ENCODE measurements around the gene ABCC12. TPM values are rescaled to one million over a fixed set of nuclear protein-coding genes. Genes with fewer than 3 reads are reported as not detected.

The ABCC12 gene
- total and polyA plus RNA-seq, 4 donors: 0.11 to 0.40 (median 0.30) TPM

DNA sequence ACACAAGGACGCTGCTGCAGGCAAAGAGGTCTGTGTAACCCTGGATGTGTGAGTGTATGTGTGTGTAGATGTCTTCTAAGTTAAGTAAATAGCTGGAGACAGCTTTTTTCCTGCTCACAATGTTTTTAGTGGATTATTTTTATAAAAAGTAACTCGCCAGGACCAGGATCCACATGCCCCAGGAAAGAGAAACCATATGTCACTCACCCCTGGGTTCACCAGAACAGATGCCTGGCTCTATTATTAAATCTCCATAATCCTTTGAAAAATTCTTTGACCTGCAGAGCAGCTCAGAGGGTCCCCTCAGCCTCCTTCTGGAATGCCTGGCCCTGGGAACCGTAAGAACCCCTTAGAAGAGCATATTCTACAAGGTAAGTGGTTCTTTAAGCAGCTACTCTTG, 18.0 kb downstream of the ABCC12 start:
- whole genome bisulfite sequencing (ENCODE audit: insufficient coverage): 80% methylated on average over 1 of the region's 3 CpGs
- H3K27me3 ChIP-seq (ENCODE audit: control insufficient read depth, insufficient read depth, low read length): no peaks in the 10 kb centered on the region

DNA sequence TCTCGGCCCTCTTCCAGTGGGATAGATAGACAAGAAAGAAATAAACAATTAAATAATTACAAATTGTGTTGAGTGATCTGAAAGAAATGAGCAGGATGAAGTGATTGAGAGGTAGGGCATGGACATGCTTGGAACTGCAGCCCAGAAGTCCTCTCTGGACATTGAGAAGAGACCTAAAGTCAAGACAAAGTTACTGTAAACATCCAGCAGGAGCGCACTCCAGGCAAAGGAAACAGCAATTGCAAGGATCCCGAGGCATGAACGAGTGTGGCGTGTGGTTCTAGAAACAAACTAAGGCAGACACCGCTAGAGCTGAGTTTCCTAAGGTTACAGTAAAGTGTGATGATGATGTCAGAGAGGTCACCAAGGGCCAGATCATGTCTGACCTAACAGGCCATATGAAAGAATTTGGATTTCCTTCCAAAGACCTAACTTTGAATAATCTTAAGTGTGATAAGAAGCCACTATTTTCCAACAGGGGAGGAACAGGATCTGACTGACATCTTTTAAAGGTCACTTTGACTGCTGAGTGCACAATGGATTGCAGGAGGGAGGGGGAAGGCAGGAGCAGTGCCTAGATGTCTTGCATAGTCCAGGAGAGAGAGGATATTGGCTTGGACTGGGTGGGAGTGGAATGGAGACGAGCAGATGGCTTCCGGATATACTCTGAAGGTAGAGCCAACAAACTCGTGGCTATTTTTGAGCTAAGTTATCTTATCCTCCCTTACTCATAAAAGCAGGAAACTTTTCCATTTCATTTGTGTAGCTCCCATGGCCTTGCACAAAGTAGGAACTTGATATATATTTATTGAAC, 19.0 kb downstream of the ABCC12 start:
- DNase-seq (ENCODE audit: low read depth in 4 of 6, low spot score in 6 of 6): peak in 1 of 6 donors; percentile 47
- Histone ChIP-seq H3K36me3 (ENCODE audit: control insufficient read depth, insufficient read depth, low read length) (no peaks in the 10 kb centered on the region), H3K9me3 (ENCODE audit: control insufficient read depth, insufficient read depth, low read length) (no peaks in the 10 kb centered on the region), H3K27me3 (ENCODE audit: control insufficient read depth, insufficient read depth, low read length) (no peaks in the 10 kb centered on the region), H3K27ac (ENCODE audit: low read depth, low read length) (no peak overlapping the region), H3K4me1 (ENCODE audit: control insufficient read depth, insufficient read depth, low read length) (peaks cover 4% of the 10 kb centered on the region), H3K4me3 (ENCODE audit: low read depth, low read length) (no peak overlapping the region)
- 90% methylated on average over 2 of the region's 9 CpGs for whole genome bisulfite sequencing (ENCODE audit: insufficient coverage)

More for the DNA sequence above, 18.0 kb downstream of the ABCC12 start:
- H3K27ac ChIP-seq (ENCODE audit: low read depth, low read length): no peak overlapping the region
- H3K4me1 ChIP-seq (ENCODE audit: control insufficient read depth, insufficient read depth, low read length): peaks cover 4% of the 10 kb centered on the region
- no peak overlapping the region for H3K4me3 ChIP-seq (ENCODE audit: low read depth, low read length)
- H3K36me3 ChIP-seq (ENCODE audit: control insufficient read depth, insufficient read depth, low read length): no peaks in the 10 kb centered on the region
- DNase-seq (ENCODE audit: low read depth in 4 of 6, low spot score in 6 of 6): no peak
- H3K9me3 ChIP-seq (ENCODE audit: control insufficient read depth, insufficient read depth, low read length): no peaks in the 10 kb centered on the region

DNA sequence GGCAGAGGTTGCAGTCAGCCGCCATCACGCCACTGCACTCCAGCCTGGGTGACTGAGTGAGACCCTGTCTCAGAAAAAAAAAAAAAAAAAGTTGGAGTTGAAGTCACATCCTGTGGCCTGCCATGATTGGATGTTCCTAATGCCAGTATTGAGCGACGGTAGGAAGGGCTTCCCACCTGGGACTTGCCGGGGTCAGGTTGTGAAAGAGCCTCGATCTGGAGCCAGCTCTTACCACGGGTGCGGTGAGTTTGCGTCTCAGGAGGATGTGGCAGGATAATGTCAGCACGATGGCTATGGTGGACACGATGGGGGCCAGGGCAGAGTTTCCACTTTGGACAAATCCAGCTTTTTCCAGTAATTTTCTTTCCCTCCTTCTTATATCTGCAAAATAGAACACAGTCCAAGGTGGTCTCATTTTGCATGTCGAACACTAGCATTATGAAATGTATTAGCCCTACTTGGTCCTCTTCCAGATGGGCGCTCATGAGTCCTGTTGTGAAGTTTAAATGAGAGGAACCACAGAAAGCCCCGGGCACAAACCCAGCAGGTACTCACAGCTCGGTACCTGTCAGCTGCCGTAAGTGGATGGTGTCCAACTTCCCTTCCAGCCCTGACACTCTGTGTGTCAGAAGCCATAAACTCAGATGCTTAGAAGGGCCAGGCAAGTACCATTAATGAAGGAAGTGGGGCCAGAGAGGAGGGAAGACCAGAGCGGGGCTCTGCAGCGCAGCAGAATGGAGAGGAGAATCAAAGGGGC, 22.2 kb downstream of the ABCC12 start:
- 92% methylated on average over 17 of the region's 18 CpGs for WGBS (ENCODE audit: insufficient coverage)
- H3K27ac ChIP-seq (ENCODE audit: low read depth, low read length): no peak overlapping the region
- no peaks in the 10 kb centered on the region for H3K36me3 ChIP-seq (ENCODE audit: control insufficient read depth, insufficient read depth, low read length)
- H3K27me3 ChIP-seq (ENCODE audit: control insufficient read depth, insufficient read depth, low read length): no peaks in the 10 kb centered on the region
- H3K4me1 ChIP-seq (ENCODE audit: control insufficient read depth, insufficient read depth, low read length): no peaks in the 10 kb centered on the region
- H3K4me3 ChIP-seq (ENCODE audit: low read depth, low read length): no peak overlapping the region
- no peaks in the 10 kb centered on the region for H3K9me3 ChIP-seq (ENCODE audit: control insufficient read depth, insufficient read depth, low read length)
- no peak for DNase-seq (ENCODE audit: low read depth in 4 of 6, low spot score in 6 of 6)

DNA sequence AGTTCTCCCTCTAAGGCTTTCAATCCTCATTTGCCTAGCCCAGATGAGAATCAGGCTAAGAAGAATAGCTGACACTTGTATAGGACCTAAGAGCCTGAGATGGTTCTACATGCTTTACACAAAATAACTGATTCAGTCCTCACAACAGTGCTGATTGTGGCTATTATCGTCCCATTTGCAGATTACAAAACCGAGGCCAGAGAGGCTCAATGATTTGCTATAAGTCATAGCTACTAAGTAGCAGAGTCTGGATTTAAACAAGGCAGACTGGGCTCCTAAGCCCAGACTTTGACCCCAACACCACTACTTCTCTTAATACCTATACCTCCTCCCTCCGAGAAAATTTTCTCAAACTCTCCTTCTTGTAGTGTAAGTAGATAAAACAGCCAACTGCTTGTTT, 23.1 kb downstream of the ABCC12 start:
- DNase-seq (ENCODE audit: low read depth in 4 of 6, low spot score in 6 of 6): no peak
- 92% methylated on average over 2 of the region's 3 CpGs for WGBS (ENCODE audit: insufficient coverage)
- H3K4me3 ChIP-seq (ENCODE audit: low read depth, low read length): no peak overlapping the region
- no peaks in the 10 kb centered on the region for H3K27me3 ChIP-seq (ENCODE audit: control insufficient read depth, insufficient read depth, low read length)
- H3K9me3 ChIP-seq (ENCODE audit: control insufficient read depth, insufficient read depth, low read length): no peaks in the 10 kb centered on the region
- no peaks in the 10 kb centered on the region for H3K36me3 ChIP-seq (ENCODE audit: control insufficient read depth, insufficient read depth, low read length)
- H3K27ac ChIP-seq (ENCODE audit: low read depth, low read length): no peak overlapping the region
- H3K4me1 ChIP-seq (ENCODE audit: control insufficient read depth, insufficient read depth, low read length): no peaks in the 10 kb centered on the region

DNA sequence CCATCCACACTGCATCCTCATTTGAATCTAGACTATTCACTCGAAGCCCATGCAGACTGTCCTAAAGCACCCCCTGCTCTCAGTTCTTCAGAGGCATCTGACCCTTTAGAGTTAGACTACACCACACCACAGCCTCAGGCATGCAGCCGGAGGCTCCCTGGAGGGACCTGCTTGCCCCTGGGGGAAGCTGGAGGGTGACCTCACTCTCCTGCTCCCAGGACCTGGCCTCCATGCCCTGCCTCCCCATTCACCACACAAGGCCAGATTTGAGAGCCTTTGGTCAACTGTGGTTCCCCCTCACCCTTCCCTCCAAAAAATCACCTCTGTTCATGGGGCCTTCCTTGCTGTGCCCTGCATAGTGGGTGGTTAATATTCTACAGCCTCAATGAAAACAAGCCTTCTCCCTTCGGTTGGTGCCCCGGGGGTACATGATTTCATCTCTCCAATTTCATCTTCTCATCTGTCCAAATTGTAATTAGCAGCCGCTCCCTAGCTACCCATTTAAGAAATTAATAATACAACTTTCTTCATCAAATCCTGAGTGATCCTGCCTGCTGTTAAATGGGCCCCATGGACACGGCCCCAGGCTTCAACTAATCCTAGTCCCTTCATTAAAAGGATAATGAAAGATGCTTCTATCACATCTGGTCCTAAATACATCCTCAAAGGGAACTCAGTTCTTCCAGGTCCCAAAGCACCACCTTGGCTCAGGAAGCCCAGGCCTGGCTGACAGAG, 24.4 kb downstream of the ABCC12 start:
- Histone ChIP-seq H3K4me1 (ENCODE audit: control insufficient read depth, insufficient read depth, low read length) (peaks cover 9% of the 10 kb centered on the region), H3K4me3 (ENCODE audit: low read depth, low read length) (no peak overlapping the region), H3K27me3 (ENCODE audit: control insufficient read depth, insufficient read depth, low read length) (no peaks in the 10 kb centered on the region), H3K36me3 (ENCODE audit: control insufficient read depth, insufficient read depth, low read length) (no peaks in the 10 kb centered on the region), H3K27ac (ENCODE audit: low read depth, low read length) (no peak overlapping the region), H3K9me3 (ENCODE audit: control insufficient read depth, insufficient read depth, low read length) (no peaks in the 10 kb centered on the region)
- 73% methylated on average over 5 of the region's 6 CpGs for WGBS (ENCODE audit: insufficient coverage)
- DNase-seq (ENCODE audit: low read depth in 4 of 6, low spot score in 6 of 6): peak in 1 of 6 donors; percentile 76

DNA sequence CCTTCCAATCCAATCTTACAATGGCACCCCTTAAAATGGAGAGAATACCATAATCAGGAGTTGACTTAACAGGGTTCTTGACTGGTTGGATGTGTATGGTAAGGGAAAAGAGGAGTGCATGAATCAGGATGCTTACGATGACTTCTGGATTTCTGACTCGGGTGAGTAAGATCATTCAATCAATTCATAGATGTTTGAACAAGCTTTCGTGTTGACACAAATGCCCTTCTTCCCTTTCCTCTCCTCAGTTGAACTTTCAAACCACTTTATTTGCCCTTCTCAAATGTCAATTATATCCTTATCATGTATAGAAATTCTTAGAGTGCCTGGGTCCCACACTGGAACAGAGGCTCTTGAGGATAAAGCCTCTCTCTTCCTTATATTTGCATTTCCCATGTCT, 25.9 kb downstream of the ABCC12 start:
- Histone ChIP-seq H3K4me3 (ENCODE audit: low read depth, low read length) (no peak overlapping the region), H3K27me3 (ENCODE audit: control insufficient read depth, insufficient read depth, low read length) (no peaks in the 10 kb centered on the region), H3K9me3 (ENCODE audit: control insufficient read depth, insufficient read depth, low read length) (no peaks in the 10 kb centered on the region), H3K27ac (ENCODE audit: low read depth, low read length) (no peak overlapping the region), H3K4me1 (ENCODE audit: control insufficient read depth, insufficient read depth, low read length) (peaks cover 9% of the 10 kb centered on the region), H3K36me3 (ENCODE audit: control insufficient read depth, insufficient read depth, low read length) (no peaks in the 10 kb centered on the region)
- no peak for DNase-seq (ENCODE audit: low read depth in 4 of 6, low spot score in 6 of 6)
- no CpG with 5 or more reads among the region's 3 CpGs for WGBS (ENCODE audit: insufficient coverage)

DNA sequence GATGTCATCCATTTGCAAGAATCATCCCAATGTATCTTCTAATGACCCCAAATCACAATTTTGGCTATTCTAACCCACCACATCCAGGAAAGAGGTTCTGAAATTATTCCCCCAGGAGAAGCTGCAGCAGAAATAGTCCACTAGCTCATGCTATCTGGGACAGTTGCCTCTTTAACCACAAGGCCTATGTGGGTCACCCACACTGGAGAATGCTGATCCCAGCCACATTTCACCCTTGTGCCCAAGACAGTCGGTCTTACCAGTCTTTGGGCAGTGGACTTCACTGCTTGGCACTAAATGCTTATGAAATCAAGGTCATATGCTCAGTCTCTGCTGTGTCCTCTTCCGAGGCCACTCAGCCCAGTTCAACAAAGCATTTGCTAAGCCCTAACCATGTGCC, 27.0 kb downstream of the ABCC12 start:
- no peak overlapping the region for H3K27ac ChIP-seq (ENCODE audit: low read depth, low read length)
- H3K27me3 ChIP-seq (ENCODE audit: control insufficient read depth, insufficient read depth, low read length): no peaks in the 10 kb centered on the region
- H3K36me3 ChIP-seq (ENCODE audit: control insufficient read depth, insufficient read depth, low read length): no peaks in the 10 kb centered on the region
- DNase-seq (ENCODE audit: low read depth in 4 of 6, low spot score in 6 of 6): no peak
- peaks cover 15% of the 10 kb centered on the region for H3K4me1 ChIP-seq (ENCODE audit: control insufficient read depth, insufficient read depth, low read length)
- H3K9me3 ChIP-seq (ENCODE audit: control insufficient read depth, insufficient read depth, low read length): no peaks in the 10 kb centered on the region
- 89% methylated on average over 1 of the region's 2 CpGs for WGBS (ENCODE audit: insufficient coverage)
- no peak overlapping the region for H3K4me3 ChIP-seq (ENCODE audit: low read depth, low read length)

DNA sequence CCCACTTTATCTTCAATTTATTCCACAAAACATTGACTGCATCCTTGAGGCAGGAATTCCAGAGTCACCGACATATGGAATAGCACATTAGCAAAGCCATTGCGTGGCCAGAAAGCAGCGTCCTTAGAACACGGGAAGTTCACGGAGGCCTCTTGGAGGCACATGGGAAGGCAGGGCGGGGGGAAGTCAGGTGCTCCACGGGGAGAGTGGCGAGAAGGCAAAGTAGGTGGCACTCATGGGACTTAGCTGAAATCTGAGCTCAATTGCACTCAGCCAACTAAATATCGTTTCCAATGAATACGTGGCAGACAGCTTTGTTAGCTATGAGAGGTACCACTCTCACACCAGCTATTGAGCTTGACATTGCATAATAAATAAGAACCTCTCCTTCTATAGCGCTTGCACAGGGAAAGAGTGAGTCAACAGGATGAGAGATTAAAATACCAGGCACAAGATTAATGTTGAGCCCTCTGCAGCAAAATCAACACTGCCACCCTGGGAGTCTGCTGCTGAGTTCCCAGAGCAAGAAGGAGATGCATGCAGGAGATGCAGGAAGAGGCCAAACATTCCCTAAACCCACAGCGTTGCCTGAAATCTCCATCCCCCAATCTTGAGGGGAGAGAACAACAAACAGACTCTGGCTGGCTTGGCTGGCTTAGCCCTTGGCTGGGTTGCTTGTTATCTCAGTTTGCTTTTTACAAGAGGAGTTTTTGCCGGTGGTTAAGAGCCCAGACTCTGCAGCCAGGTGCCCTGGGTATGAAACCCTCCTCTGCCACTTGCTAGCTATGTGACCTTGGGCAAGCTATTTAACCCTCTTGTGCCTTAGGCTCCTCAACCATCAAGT, 28.8 kb downstream of the ABCC12 start:
- H3K27ac ChIP-seq (ENCODE audit: low read depth, low read length): no peak overlapping the region
- peak in 2 of 6 donors; percentile 40 to 54 for DNase-seq (ENCODE audit: low read depth in 4 of 6, low spot score in 6 of 6)
- WGBS (ENCODE audit: insufficient coverage): 67% methylated on average over 7 of the region's 13 CpGs
- no peaks in the 10 kb centered on the region for H3K9me3 ChIP-seq (ENCODE audit: control insufficient read depth, insufficient read depth, low read length)
- H3K27me3 ChIP-seq (ENCODE audit: control insufficient read depth, insufficient read depth, low read length): no peaks in the 10 kb centered on the region
- no peaks in the 10 kb centered on the region for H3K36me3 ChIP-seq (ENCODE audit: control insufficient read depth, insufficient read depth, low read length)
- no peak overlapping the region for H3K4me3 ChIP-seq (ENCODE audit: low read depth, low read length)
- peaks cover 16% of the 10 kb centered on the region for H3K4me1 ChIP-seq (ENCODE audit: control insufficient read depth, insufficient read depth, low read length)

DNA sequence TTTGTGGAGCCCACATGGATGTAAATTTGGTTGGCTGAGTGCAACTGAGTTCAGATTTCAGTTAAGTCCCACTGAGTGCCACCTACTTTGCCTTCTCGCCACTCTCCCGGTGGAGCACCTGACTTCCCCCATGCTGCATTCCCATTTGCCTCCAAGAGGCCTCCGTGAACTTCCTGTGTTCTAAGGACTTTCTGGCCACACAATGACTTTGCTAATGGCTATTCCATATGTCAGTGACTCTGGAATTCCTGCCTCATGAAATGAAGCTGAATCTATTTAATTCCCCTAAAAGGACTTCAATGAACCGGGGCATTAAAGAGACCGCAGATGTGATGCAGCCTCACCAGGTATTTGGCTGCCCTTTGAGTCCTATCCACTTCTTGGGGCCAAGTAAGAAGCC, 29.9 kb downstream of the ABCC12 start:
- no peak for DNase-seq (ENCODE audit: low read depth in 4 of 6, low spot score in 6 of 6)
- Histone ChIP-seq H3K4me3 (ENCODE audit: low read depth, low read length) (no peak overlapping the region), H3K9me3 (ENCODE audit: control insufficient read depth, insufficient read depth, low read length) (no peaks in the 10 kb centered on the region), H3K27ac (ENCODE audit: low read depth, low read length) (no peak overlapping the region), H3K36me3 (ENCODE audit: control insufficient read depth, insufficient read depth, low read length) (no peaks in the 10 kb centered on the region), H3K27me3 (ENCODE audit: control insufficient read depth, insufficient read depth, low read length) (no peaks in the 10 kb centered on the region), H3K4me1 (ENCODE audit: control insufficient read depth, insufficient read depth, low read length) (peaks cover 16% of the 10 kb centered on the region)
- WGBS (ENCODE audit: insufficient coverage): 95% methylated on average over 5 of the region's 5 CpGs

Measured in spinal cord (tissue), 10 donors.